OCI-LY1 (cell line): ENCODE measurements around the gene HOXD8.
A peak's percentile ranks its signal among the peaks of the same experiment; 100 is the strongest.

Experiments
- H2AFZ ChIP-seq: fragments of 200-600 bp; sonication (generic), shearing (Covaris generic); 2 replicates; pipeline ENCODE4 v1.6.0; 2014; ENCODE audit warnings: antibody characterized with exemption, mild to moderate bottlenecking, low read length
- H3F3A ChIP-seq: fragments of 200-600 bp; sonication (generic), shearing (Covaris generic); 2 replicates; pipeline ENCODE4 v1.6.0; 2014; ENCODE audit warnings: mild to moderate bottlenecking, antibody characterized with exemption, low read length, moderate library complexity; ENCODE audit not compliant: insufficient read depth
- H3K27ac ChIP-seq: fragments of 200-600 bp; sonication (generic); 2 replicates; pipeline ENCODE4 v1.5.1; 2014; ENCODE audit warnings: low read length, mixed run types, mild to moderate bottlenecking, low read depth; ENCODE audit not compliant: poor library complexity, severe bottlenecking
- H3K27me3 ChIP-seq: fragments of 200-600 bp; sonication (generic); 2 replicates; pipeline ENCODE4 v1.6.0; 2014; ENCODE audit warnings: antibody characterized with exemption, mild to moderate bottlenecking, low read length, moderate library complexity; ENCODE audit not compliant: insufficient read depth
- H3K36me3 ChIP-seq: fragments of 200-600 bp; sonication (generic); 2 replicates; pipeline ENCODE4 v1.6.1; 2014; ENCODE audit warnings: mild to moderate bottlenecking, antibody characterized with exemption, low read length, moderate library complexity, mixed read lengths; ENCODE audit not compliant: insufficient read depth
- H3K4me1 ChIP-seq: fragments of 200-600 bp; sonication (generic); 2 replicates; pipeline ENCODE4 v1.5.1; 2014; ENCODE audit warnings: mild to moderate bottlenecking, low read length, moderate library complexity; ENCODE audit not compliant: insufficient read depth, severe bottlenecking
- H3K4me2 ChIP-seq: fragments of 200-600 bp; sonication (generic), shearing (Covaris generic); 2 replicates; pipeline ENCODE4 v1.6.1; 2014; ENCODE audit warnings: low read length
- H3K4me3 ChIP-seq: fragments of 200-600 bp; sonication (generic); 2 replicates; pipeline ENCODE4 v1.5.1; 2014; ENCODE audit warnings: low read length, low read depth, mild to moderate bottlenecking, mixed read lengths; ENCODE audit not compliant: poor library complexity, severe bottlenecking
- H3K79me2 ChIP-seq: fragments of 200-600 bp; shearing (Covaris generic); 2 replicates; pipeline ENCODE4 v1.6.1; 2016; ENCODE audit warnings: mixed run types, low read length, mixed read lengths; ENCODE audit not compliant: insufficient read depth
- H3K9ac ChIP-seq: fragments of 200-600 bp; sonication (generic), shearing (Covaris generic); 2 replicates; pipeline ENCODE4 v1.6.1; 2014; ENCODE audit warnings: mild to moderate bottlenecking, low read length, mixed read lengths
- H3K9me2 ChIP-seq: fragments of 200-600 bp; sonication (generic), shearing (Covaris generic); 2 replicates; pipeline ENCODE4 v1.6.1; 2014; ENCODE audit warnings: low read depth, mild to moderate bottlenecking, low read length, mixed read lengths
- H3K9me3 ChIP-seq: fragments of 200-600 bp; shearing (Covaris generic); 2 replicates; pipeline ENCODE4 v1.6.1; 2014; ENCODE audit warnings: low read length, mixed read lengths
- H4K20me1 ChIP-seq: fragments of 200-600 bp; sonication (generic), shearing (Covaris generic); 2 replicates; pipeline ENCODE4 v1.6.0; 2016; ENCODE audit warnings: mild to moderate bottlenecking, low read length; ENCODE audit not compliant: insufficient read depth
- CTCF ChIP-seq: fragments of 200-600 bp; sonication (generic), shearing (Covaris generic); IDR thresholded peaks from 2 replicates; pipeline ENCODE4 v1.5.1; 2017; ENCODE audit warnings: mild to moderate bottlenecking, antibody characterized with exemption, low read length, moderate library complexity, mixed read lengths
- EZH2 ChIP-seq: fragments of 200-600 bp; sonication (generic), shearing (Covaris generic); IDR thresholded peaks from 2 replicates; pipeline ENCODE4 v1.8.0; 2017; ENCODE audit warnings: borderline replicate concordance, mixed run types, mild to moderate bottlenecking, antibody characterized with exemption, low read length, moderate library complexity, mixed read lengths

Gene HOXD8

GRCh38 chr2:176085120-176085788 lies 44.3 kb upstream of the HOXD8 start:
- Histone ChIP-seq H4K20me1 (no peaks in the 10 kb centered on the region), H3K4me1 (no peaks in the 10 kb centered on the region), H3K36me3 (no peaks in the 10 kb centered on the region), H3K79me2 (no peaks in the 10 kb centered on the region), H3K27ac (no peak overlapping the region), H2AFZ (no peak overlapping the region), H3K4me3 (no peak overlapping the region), H3K27me3 (peaks cover 6% of the 10 kb centered on the region; the same call in 1 of the 2 replicates), H3K9me3 (no peaks in the 10 kb centered on the region), H3K4me2 (no peak overlapping the region), H3K9me2 (no peaks in the 10 kb centered on the region), H3F3A (no peaks in the 10 kb centered on the region), H3K9ac (no peak overlapping the region)
- no peak for TF ChIP-seq EZH2

GRCh38 chr2:176085861-176086771 lies 43.4 kb upstream of the HOXD8 start:
- Histone ChIP-seq H3K27me3 (peaks cover 6% of the 10 kb centered on the region; the same call in 1 of the 2 replicates), H3K9me3 (no peaks in the 10 kb centered on the region), H3K4me3 (no peak overlapping the region), H4K20me1 (no peaks in the 10 kb centered on the region), H2AFZ (no peak overlapping the region), H3K79me2 (no peaks in the 10 kb centered on the region), H3F3A (no peaks in the 10 kb centered on the region), H3K27ac (no peak overlapping the region), H3K9ac (no peak overlapping the region), H3K4me1 (no peaks in the 10 kb centered on the region), H3K4me2 (no peak overlapping the region), H3K36me3 (no peaks in the 10 kb centered on the region), H3K9me2 (no peaks in the 10 kb centered on the region)
- TF ChIP-seq CTCF (peak; percentile 61; the same call in 1 of the 2 replicates), EZH2 (no peak)

GRCh38 chr2:176087330-176088047 lies 42.0 kb upstream of the HOXD8 start:
- Histone ChIP-seq H3K27me3 (peaks cover 6% of the 10 kb centered on the region; the same call in 1 of the 2 replicates), H3K79me2 (no peaks in the 10 kb centered on the region), H2AFZ (no peak overlapping the region), H3K4me3 (no peak overlapping the region), H3K9ac (no peak overlapping the region), H3K9me2 (no peaks in the 10 kb centered on the region), H3K36me3 (no peaks in the 10 kb centered on the region), H3K27ac (no peak overlapping the region), H3K4me1 (no peaks in the 10 kb centered on the region), H3K4me2 (no peak overlapping the region), H3K9me3 (no peaks in the 10 kb centered on the region), H3F3A (no peaks in the 10 kb centered on the region), H4K20me1 (no peaks in the 10 kb centered on the region)
- TF ChIP-seq EZH2: no peak
- TF ChIP-seq CTCF: no peak
